Upper lobe of right lung (tissue), 1 donor: ENCODE data around the gene LLGL2. TPM values are rescaled to one million over a fixed set of nuclear protein-coding genes. Genes with fewer than 3 reads are reported as not detected.

Source experiments
- ATAC-seq: fragments of 200-7000 bp; cut with Tn5 transposase; one replicate; pipeline ENCODE4 v1.9.1; 2020; ENCODE audit warnings: mild to moderate bottlenecking, moderate library complexity
- DNase-seq: peaks from one replicate; pipeline ENCODE4 v3.0.0-alpha.2; 2020
- H3K27ac ChIP-seq: fragments of 200-600 bp; one replicate; pipeline ENCODE4 v1.8.0; 2022
- H3K27me3 ChIP-seq: fragments of 200-600 bp; one replicate; pipeline ENCODE4 v1.8.0; 2022; ENCODE audit warnings: mild to moderate bottlenecking
- H3K36me3 ChIP-seq: fragments of 200-600 bp; one replicate; pipeline ENCODE4 v1.8.0; 2022
- H3K4me1 ChIP-seq: fragments of 200-600 bp; one replicate; pipeline ENCODE4 v1.8.0; 2022
- H3K4me3 ChIP-seq: fragments of 200-600 bp; one replicate; pipeline ENCODE4 v1.8.0; 2022; ENCODE audit warnings: mild to moderate bottlenecking
- H3K9me3 ChIP-seq: fragments of 200-600 bp; one replicate; pipeline ENCODE4 v1.8.0; 2022
- intact Hi-C: fragments of 100-400 bp; cut with DNase I; formaldehyde crosslinking; loops from one replicate; pipeline ENCODE4 v1.11.0; 2022
- total RNA-seq: library from RNA; stranded (reverse); fragmentation: NEBNext Ultra II Directional; extraction: Animal tissue kit (Norgen Biotek cat#: 25700); gene quantifications from one replicate; pipeline ENCODE4 v1.2.1, GENCODE V29; 2021
- TF ChIP-seq, protein P1 (sequence below): fragments of 200-600 bp; IDR thresholded peaks from one replicate; pipeline ENCODE4 v1.8.0; 2022; ENCODE audit warnings: antibody characterized with exemption
- donor health status: DM: no; HTN: yes; CAD: no; lungs with severe emphysema.

The LLGL2 gene
- total RNA-seq, 1 donor from 2014 or later = 133 TPM

DNA sequence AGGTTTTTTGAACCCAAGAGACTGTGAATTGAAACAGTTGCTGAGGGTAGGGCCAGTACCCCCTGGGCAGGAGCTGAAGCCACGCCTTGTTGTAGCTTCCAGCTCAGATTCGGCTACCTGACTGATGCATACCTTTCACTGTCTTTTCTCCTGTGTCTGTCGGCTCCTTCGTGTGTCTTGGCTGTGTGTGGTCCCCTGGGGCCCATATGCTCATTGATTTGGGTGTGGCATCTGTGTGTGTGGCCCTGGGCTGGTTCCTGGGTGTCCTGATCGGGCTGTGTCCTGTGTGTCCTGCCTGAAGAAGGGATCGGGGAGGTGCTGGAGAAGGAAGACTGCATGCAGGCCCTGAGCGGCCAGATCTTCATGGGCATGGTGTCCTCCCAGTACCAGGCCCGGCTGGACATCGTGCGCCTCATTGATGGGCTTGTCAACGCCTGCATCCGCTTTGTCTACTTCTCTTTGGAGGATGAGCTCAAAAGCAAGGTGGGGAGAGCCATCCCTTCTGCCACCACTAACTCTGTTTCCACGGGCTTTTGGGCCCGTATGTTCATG, 31.1 kb upstream of the LLGL2 start:
- Histone ChIP-seq H3K27ac (no peak overlapping the region), H3K27me3 (no peaks in the 10 kb centered on the region), H3K36me3 (peaks cover 57% of the 10 kb centered on the region), H3K9me3 (no peaks in the 10 kb centered on the region), H3K4me1 (peaks cover 12% of the 10 kb centered on the region), H3K4me3 (no peak overlapping the region)
- ATAC-seq (no peak), DNase-seq (no peak)
- TF ChIP-seq, protein P1, sequence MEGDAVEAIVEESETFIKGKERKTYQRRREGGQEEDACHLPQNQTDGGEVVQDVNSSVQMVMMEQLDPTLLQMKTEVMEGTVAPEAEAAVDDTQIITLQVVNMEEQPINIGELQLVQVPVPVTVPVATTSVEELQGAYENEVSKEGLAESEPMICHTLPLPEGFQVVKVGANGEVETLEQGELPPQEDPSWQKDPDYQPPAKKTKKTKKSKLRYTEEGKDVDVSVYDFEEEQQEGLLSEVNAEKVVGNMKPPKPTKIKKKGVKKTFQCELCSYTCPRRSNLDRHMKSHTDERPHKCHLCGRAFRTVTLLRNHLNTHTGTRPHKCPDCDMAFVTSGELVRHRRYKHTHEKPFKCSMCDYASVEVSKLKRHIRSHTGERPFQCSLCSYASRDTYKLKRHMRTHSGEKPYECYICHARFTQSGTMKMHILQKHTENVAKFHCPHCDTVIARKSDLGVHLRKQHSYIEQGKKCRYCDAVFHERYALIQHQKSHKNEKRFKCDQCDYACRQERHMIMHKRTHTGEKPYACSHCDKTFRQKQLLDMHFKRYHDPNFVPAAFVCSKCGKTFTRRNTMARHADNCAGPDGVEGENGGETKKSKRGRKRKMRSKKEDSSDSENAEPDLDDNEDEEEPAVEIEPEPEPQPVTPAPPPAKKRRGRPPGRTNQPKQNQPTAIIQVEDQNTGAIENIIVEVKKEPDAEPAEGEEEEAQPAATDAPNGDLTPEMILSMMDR = no peak
- intact Hi-C loops = no loop called here

DNA sequence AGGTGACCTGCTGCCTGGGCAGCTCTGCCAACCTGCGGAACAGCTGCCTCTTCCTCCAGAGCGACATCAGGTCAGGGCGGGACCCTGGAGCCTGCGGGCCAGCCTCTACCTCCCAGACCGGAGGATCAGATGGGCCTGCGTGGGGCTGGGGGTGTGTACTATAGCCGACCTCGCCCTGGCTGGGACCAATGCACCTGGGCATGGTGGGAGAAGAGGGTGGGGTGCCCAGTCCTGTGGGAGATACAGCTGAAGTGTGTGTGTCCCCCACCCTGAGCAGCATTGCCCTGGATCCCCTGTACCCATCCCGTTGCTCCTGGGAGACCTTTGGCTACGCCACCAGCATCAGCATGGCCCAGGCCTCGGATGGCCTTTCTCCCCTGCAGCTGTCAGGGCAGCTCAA, 29.5 kb upstream of the LLGL2 start:
- no peaks in the 10 kb centered on the region for H3K9me3 ChIP-seq
- H3K36me3 ChIP-seq = peaks cover 70% of the 10 kb centered on the region
- H3K4me1 ChIP-seq = peaks cover under 1% of the 10 kb centered on the region
- H3K27ac ChIP-seq = no peak overlapping the region
- ATAC-seq (no peak), DNase-seq (no peak)
- no peaks in the 10 kb centered on the region for H3K27me3 ChIP-seq
- intact Hi-C loops = no loop called here
- TF ChIP-seq, protein P1 = no peak
- H3K4me3 ChIP-seq = no peak overlapping the region

DNA sequence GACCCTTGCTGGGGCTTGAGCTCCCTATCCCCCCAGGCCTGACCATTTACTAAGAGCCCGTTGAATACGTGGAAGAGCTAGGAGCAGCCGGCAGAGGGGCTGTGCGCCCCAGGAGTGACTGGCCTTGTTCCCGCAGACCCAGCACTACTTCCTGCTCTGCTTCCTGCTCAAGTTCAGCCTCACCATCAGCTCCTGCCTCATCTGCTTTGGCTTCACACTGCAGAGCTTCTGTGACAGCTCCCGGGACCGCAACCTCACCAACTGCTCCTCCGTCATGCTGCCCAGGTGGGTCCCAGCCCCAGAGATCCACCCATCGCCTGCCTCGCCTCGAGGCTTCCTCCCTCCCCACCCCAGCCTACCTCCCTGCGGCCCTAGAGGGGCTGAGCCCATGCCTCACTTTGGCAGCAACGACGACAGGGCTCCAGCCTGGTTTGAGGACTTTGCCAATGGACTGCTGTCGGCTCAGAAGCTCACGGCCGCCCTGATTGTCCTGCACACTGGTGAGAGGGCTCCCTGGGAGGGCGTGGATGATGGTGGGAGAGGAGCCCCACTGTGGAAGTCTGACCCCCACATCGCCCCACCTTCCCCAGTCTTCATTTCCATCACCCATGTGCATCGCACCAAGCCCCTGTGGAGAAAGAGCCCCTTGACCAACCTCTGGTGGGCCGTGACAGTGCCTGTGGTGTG, 27.3 kb upstream of the LLGL2 start:
- H3K27ac ChIP-seq = no peak overlapping the region
- intact Hi-C loops = no loop called here
- peaks cover 48% of the 10 kb centered on the region for H3K36me3 ChIP-seq
- no peak for ATAC-seq
- no peak overlapping the region for H3K4me3 ChIP-seq
- H3K27me3 ChIP-seq = no peaks in the 10 kb centered on the region
- TF ChIP-seq, protein P1 = no peak
- DNase-seq = no peak
- no peaks in the 10 kb centered on the region for H3K9me3 ChIP-seq
- H3K4me1 ChIP-seq = no peaks in the 10 kb centered on the region

DNA sequence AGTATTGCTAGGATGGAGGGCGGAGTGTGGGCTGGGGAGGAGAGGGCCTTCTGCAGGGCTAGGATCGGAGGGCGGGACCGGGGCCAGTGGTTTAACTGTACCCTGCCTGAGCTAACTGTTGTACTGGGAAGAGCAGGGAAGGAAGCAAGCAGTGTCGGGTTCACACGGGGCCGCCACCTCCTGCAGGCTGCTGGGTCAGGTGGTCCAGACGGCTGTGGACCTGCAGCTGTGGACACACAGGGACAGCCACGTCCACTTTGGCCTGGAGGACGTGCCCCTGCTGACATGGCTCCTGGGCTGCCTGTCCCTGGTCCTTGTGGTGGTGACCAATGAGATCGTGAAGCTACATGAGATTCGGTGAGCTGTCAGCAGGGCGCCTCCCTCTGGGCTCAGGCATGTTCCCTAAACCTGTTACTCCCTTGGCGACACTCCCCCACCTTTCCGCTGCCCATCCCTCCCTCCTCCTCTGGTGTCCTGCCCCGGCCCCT, 26.7 kb upstream of the LLGL2 start:
- Histone ChIP-seq H3K9me3 (no peaks in the 10 kb centered on the region), H3K27me3 (no peaks in the 10 kb centered on the region), H3K36me3 (peaks cover 43% of the 10 kb centered on the region), H3K4me1 (no peaks in the 10 kb centered on the region), H3K27ac (peak overlapping the region; percentile 4), H3K4me3 (no peak overlapping the region)
- intact Hi-C loops = no loop called here
- ATAC-seq (peak; percentile 3), DNase-seq (no peak)
- TF ChIP-seq, protein P1 = no peak

DNA sequence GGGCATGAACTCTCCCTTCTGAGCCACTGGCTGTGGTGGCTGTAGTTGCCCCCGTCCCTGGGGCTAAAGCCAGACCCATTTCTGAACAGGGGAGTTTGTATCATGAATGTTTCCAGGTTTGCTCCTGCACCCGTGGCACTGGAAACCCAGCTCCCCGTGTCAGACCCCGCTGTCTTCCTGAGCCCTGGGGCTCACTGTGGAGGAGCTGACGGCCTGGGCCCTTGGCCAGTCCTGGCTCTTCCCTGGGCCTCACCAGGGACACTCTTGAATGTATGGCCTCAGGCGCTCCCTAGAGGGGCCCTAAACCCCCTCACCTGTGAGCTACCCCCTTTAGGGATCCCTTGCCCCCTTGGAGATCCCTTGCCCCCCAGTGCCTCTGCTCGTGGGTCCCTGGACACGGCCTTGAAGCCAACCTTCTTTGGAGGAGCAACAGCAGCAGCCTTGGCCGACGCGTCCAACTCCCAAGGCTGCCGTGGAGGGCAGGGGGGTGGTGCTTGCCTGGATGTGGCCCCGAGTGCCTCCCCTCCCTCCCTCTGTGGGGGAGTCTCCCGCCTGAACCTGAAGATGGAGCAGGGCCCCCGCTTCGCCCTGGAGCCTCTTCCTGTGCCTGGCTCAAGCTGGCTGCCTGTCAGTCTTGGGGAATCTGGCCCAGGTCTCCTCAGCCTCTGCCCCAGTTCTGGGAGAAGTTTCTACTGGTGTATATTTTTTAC, 26.0 kb upstream of the LLGL2 start:
- no peak for DNase-seq
- no peak overlapping the region for H3K4me3 ChIP-seq
- intact Hi-C loops = no loop called here
- peaks cover 36% of the 10 kb centered on the region for H3K36me3 ChIP-seq
- no peaks in the 10 kb centered on the region for H3K9me3 ChIP-seq
- no peaks in the 10 kb centered on the region for H3K27me3 ChIP-seq
- no peak for ATAC-seq
- H3K27ac ChIP-seq = peak overlapping the region; percentile 4
- no peaks in the 10 kb centered on the region for H3K4me1 ChIP-seq
- TF ChIP-seq, protein P1 = no peak
